G401.6 (cell line): ENCODE results near the gene TRAPPC8.
"Not testable (repeated sequence)": the region's sequence is repeated elsewhere in the genome, so short reads cannot be mapped to it uniquely, and the experiment has no call there.

Experiments
- FAIRE-seq: peaks from 2 replicates; lab custom pipeline; 2012; peaks lifted over from hg19 to GRCh38; lab: Jason Lieb, UNC

The TRAPPC8 gene

GRCh38 chr18:31857526-31858106 is 85.3 kb downstream of the TRAPPC8 start:
- FAIRE-seq, result no peak

GRCh38 chr18:31850844-31851243 is 92.1 kb downstream of the TRAPPC8 start:
- peak; percentile 37 for FAIRE-seq

GRCh38 chr18:31840499-31840898 is 102.4 kb downstream of the TRAPPC8 start:
- FAIRE-seq, result no peak

GRCh38 chr18:31837879-31838278 is 105.0 kb downstream of the TRAPPC8 start:
- FAIRE-seq, result no peak

- no peak for FAIRE-seq
Measured at GRCh38 chr18:31835528-31836133, 107.3 kb downstream of the TRAPPC8 start.

- FAIRE-seq, result no peak
Measured at GRCh38 chr18:31831903-31832302, 111.0 kb downstream of the TRAPPC8 start.

GRCh38 chr18:31830686-31831085 is 112.2 kb downstream of the TRAPPC8 start:
- no peak for FAIRE-seq

- no peak for FAIRE-seq
Measured at GRCh38 chr18:31828613-31829012, 114.3 kb downstream of the TRAPPC8 start.

GRCh38 chr18:31826673-31827325 is 116.1 kb downstream of the TRAPPC8 start:
- not testable (repeated sequence) for FAIRE-seq

GRCh38 chr18:31825772-31826171 is 117.2 kb downstream of the TRAPPC8 start:
- FAIRE-seq, result no peak

GRCh38 chr18:31821545-31822171 is 121.3 kb downstream of the TRAPPC8 start:
- FAIRE-seq, result no peak

GRCh38 chr18:31819925-31820229 is 123.1 kb downstream of the TRAPPC8 start:
- no peak for FAIRE-seq

- peak; percentile 93 for FAIRE-seq
Measured at GRCh38 chr18:31819106-31819924, 123.6 kb downstream of the TRAPPC8 start.

- no peak for FAIRE-seq
Measured at GRCh38 chr18:31814132-31814531, 128.8 kb downstream of the TRAPPC8 start.

- not testable (repeated sequence) for FAIRE-seq
Measured at GRCh38 chr18:31810336-31811130, 132.4 kb downstream of the TRAPPC8 start.

- FAIRE-seq, result not testable (repeated sequence)
Measured at GRCh38 chr18:31809049-31809448, 133.9 kb downstream of the TRAPPC8 start.

- FAIRE-seq, result no peak
Measured at GRCh38 chr18:31801078-31801477, 141.8 kb downstream of the TRAPPC8 start.

- FAIRE-seq, result not testable (repeated sequence)
Measured at GRCh38 chr18:31799257-31799656, 143.7 kb downstream of the TRAPPC8 start.

GRCh38 chr18:31798399-31798798 is 144.5 kb downstream of the TRAPPC8 start:
- no peak for FAIRE-seq

- no peak for FAIRE-seq
Measured at GRCh38 chr18:31795747-31796146, 147.2 kb downstream of the TRAPPC8 start.

- no peak for FAIRE-seq
Measured at GRCh38 chr18:31793531-31793930, 149.4 kb downstream of the TRAPPC8 start.

GRCh38 chr18:31792580-31792911 is 150.4 kb downstream of the TRAPPC8 start:
- no peak for FAIRE-seq
